IMR-90 (cell line): ENCODE measurements around the gene TRPC1. TPM values are rescaled to one million over a fixed set of nuclear protein-coding genes. Genes with fewer than 3 reads are reported as not detected.

Source experiments
- ATAC-seq: fragments of 200-7000 bp; cut with Tn5 transposase; 2 replicates; pipeline ENCODE4 v1.9.1; 2020; ENCODE audit warnings: low read depth, mild to moderate bottlenecking, moderate library complexity
- BruUV-seq: library from RNA; stranded (reverse); fragments of 400-500 nt; replicated peaks from 2 replicates; lab custom pipeline; 2021; lab: Mats Ljungman, UMichigan
- CTCF ChIA-PET: fragments of 300-600 bp; formaldehyde crosslinking; extraction: SDS; loops from one replicate; lab custom pipeline; 2021; ENCODE audit warnings: antibody characterized with exemption; lab: Yijun Ruan, JAX
- POLR2A ChIA-PET: fragments of 300-600 bp; sonication (Branson Sonifier 250); formaldehyde crosslinking; loops from one replicate; lab custom pipeline; 2022; ENCODE audit warnings: antibody characterized with exemption; ENCODE audit not compliant: unreplicated experiment; lab: Charles Lee
- DNase-seq: peaks from one replicate; pipeline ENCODE4 v3.0.0; 2013
- H2AFZ ChIP-seq: replicated peaks from 2 replicates; pipeline ENCODE3; 2013; ENCODE audit warnings: low read length, mild to moderate bottlenecking; ENCODE audit not compliant: poor library complexity
- H2AK5ac ChIP-seq: 2 replicates; pipeline ENCODE4 v1.6.1; 2013; ENCODE audit warnings: low read depth, low read length, inconsistent platforms
- H2AK9ac ChIP-seq: replicated peaks from 2 replicates; pipeline ENCODE3; 2013; ENCODE audit warnings: mild to moderate bottlenecking, low read depth, low read length, moderate library complexity; ENCODE audit not compliant: poor library complexity
- H2BK120ac ChIP-seq: 2 replicates; pipeline ENCODE4 v1.6.1; 2013; ENCODE audit warnings: low read depth, low read length, inconsistent platforms
- H2BK15ac ChIP-seq: 3 replicates; pipeline ENCODE4 v1.6.1; 2013; ENCODE audit warnings: low read depth, low read length, inconsistent platforms
- H2BK20ac ChIP-seq: 2 replicates; pipeline ENCODE4 v1.6.1; 2013; ENCODE audit warnings: low read depth, mild to moderate bottlenecking, inconsistent platforms, low read length, moderate library complexity
- H2BK5ac ChIP-seq: 2 replicates; pipeline ENCODE4 v1.6.1; 2013; ENCODE audit warnings: mild to moderate bottlenecking, low read depth, low read length, inconsistent platforms; ENCODE audit not compliant: poor library complexity, severe bottlenecking
- H3K14ac ChIP-seq: replicated peaks from 2 replicates; pipeline ENCODE4 v1.6.1; 2013; ENCODE audit warnings: low read depth, low read length, inconsistent platforms
- H3K18ac ChIP-seq: 2 replicates; pipeline ENCODE4 v1.6.1; 2013; ENCODE audit warnings: low read depth, low read length, control low read depth
- H3K23ac ChIP-seq: 2 replicates; pipeline ENCODE4 v1.6.1; 2013; ENCODE audit warnings: low read depth, low read length, inconsistent platforms
- H3K27ac ChIP-seq: 2 replicates; pipeline ENCODE4 v1.5.1; 2013; ENCODE audit warnings: mild to moderate bottlenecking, control low read depth, low read length; ENCODE audit not compliant: insufficient read depth
- H3K27me3 ChIP-seq: 2 replicates; pipeline ENCODE4 v1.6.1; 2013; ENCODE audit warnings: low read length; ENCODE audit not compliant: control insufficient read depth, insufficient read depth
- H3K36me3 ChIP-seq: 2 replicates; pipeline ENCODE4 v1.6.1; 2013; ENCODE audit warnings: low read length, mixed read lengths; ENCODE audit not compliant: control insufficient read depth, insufficient read depth
- H3K4ac ChIP-seq: 2 replicates; pipeline ENCODE4 v1.6.1; 2013; ENCODE audit warnings: low read depth, low read length, inconsistent platforms
- H3K4me1 ChIP-seq: 2 replicates; pipeline ENCODE4 v1.6.1; 2013; ENCODE audit warnings: low read length, mixed read lengths; ENCODE audit not compliant: control insufficient read depth, insufficient read depth
- H3K4me2 ChIP-seq: 2 replicates; pipeline ENCODE4 v1.6.1; 2013; ENCODE audit warnings: low read depth, mild to moderate bottlenecking, control low read depth, low read length, moderate library complexity
- H3K4me3 ChIP-seq: 2 replicates; pipeline ENCODE4 v1.5.1; 2013; ENCODE audit warnings: low read depth, mild to moderate bottlenecking, control low read depth, low read length, moderate library complexity; ENCODE audit not compliant: insufficient read depth
- H3K56ac ChIP-seq: 2 replicates; pipeline ENCODE4 v1.6.1; 2013; ENCODE audit warnings: low read length, inconsistent platforms; ENCODE audit not compliant: insufficient read depth; ENCODE audit errors: extremely low read depth
- H3K79me1 ChIP-seq, 2 experiments: 2 replicates each; pipeline ENCODE4 v1.6.1; 2013; ENCODE audit warnings: low read length in 2 of 2, inconsistent platforms in 1 of 2, low read depth in 1 of 2
- H3K9ac ChIP-seq: 2 replicates; pipeline ENCODE4 v1.6.1; 2013; ENCODE audit warnings: low read depth, low read length, control low read depth
- H3K9me1 ChIP-seq: 2 replicates; pipeline ENCODE4 v1.6.1; 2013; ENCODE audit warnings: low read length, inconsistent platforms; ENCODE audit not compliant: insufficient read depth
- H3K9me3 ChIP-seq: 2 replicates; pipeline ENCODE4 v1.6.1; 2013; ENCODE audit warnings: low read length; ENCODE audit not compliant: control insufficient read depth, insufficient read depth
- H4K20me1 ChIP-seq: 2 replicates; pipeline ENCODE4 v1.6.1; 2013; ENCODE audit warnings: low read length, inconsistent platforms; ENCODE audit not compliant: insufficient read depth
- H4K5ac ChIP-seq: 2 replicates; pipeline ENCODE4 v1.6.1; 2013; ENCODE audit warnings: mild to moderate bottlenecking, low read depth, low read length, control low read depth
- H4K8ac ChIP-seq, 2 experiments: 2 replicates each; pipeline ENCODE4 v1.6.1; 2013; ENCODE audit warnings: low read depth in 2 of 2, low read length in 2 of 2, control low read depth in 1 of 2, inconsistent platforms in 1 of 2
- H4K91ac ChIP-seq: 2 replicates; pipeline ENCODE4 v1.6.1; 2013; ENCODE audit warnings: low read depth, low read length, inconsistent platforms; ENCODE audit not compliant: insufficient read depth
- CHD1 ChIP-seq: IDR thresholded peaks from 2 replicates; pipeline ENCODE4 v1.6.1; 2012; ENCODE audit warnings: low read depth, low read length, improper control_type of control experiment
- FOS ChIP-seq: fragments of 150-350 bp; IDR thresholded peaks from 2 replicates; pipeline ENCODE4 v1.6.1; 2016; ENCODE audit warnings: low read depth, low read length
- NFE2L2 ChIP-seq: fragments of 150-350 bp; IDR thresholded peaks from 2 replicates; pipeline ENCODE4 v1.6.1; 2016; ENCODE audit warnings: low read depth, mild to moderate bottlenecking, low read length
- POLR2A ChIP-seq: IDR thresholded peaks from 2 replicates; pipeline ENCODE4 v1.6.1; 2012; ENCODE audit warnings: mild to moderate bottlenecking, low read depth, low read length
- RAD21 ChIP-seq: IDR thresholded peaks from 2 replicates; pipeline ENCODE4 v1.6.1; 2012; ENCODE audit warnings: low read length, improper control_type of control experiment
- RCOR1 ChIP-seq: IDR thresholded peaks from 2 replicates; pipeline ENCODE4 v1.6.1; 2012; ENCODE audit warnings: mild to moderate bottlenecking, low read length, improper control_type of control experiment; ENCODE audit not compliant: insufficient replicate concordance
- RFX5 ChIP-seq: IDR thresholded peaks from 2 replicates; pipeline ENCODE4 v1.8.0; 2012; ENCODE audit warnings: low read depth, mild to moderate bottlenecking, low read length, moderate library complexity
- WGBS, 2 experiments: methylation state at CpG; one replicate each; pipeline versions ENCODE4 v1.1.5 to v1.1.7; 2013; ENCODE audit warnings: missing lambda C conversion rate in 2 of 2; ENCODE audit not compliant: insufficient read length in 1 of 2; ENCODE audit errors: extremely low coverage in 2 of 2; 5-methylcytosine and 5-hydroxymethylcytosine counted together
- dilution Hi-C: fragments of 300-500 bp; cut with HindIII; formaldehyde crosslinking; loops from one replicate; pipeline ENCODE4 v1.14.3; 2018; ENCODE audit warnings: low sequenced_read_pairs; ENCODE audit not compliant: unreplicated experiment
- in situ Hi-C: fragments of 300-500 bp; cut with MboI; formaldehyde crosslinking; loops from 3 replicates; pipeline ENCODE4 v1.14.3; 2019; ENCODE audit warnings: low sequenced_read_pairs, inconsistent platforms, mixed read lengths
- intact Hi-C: fragments of 100-400 bp; cut with micrococcal nuclease; formaldehyde crosslinking; loops from 2 replicates; pipeline ENCODE4 v1.10.0; 2022
- polyA plus RNA-seq, 3 experiments: library from polyadenylated mRNA; depleted of rRNA; stranded (reverse); fragments of >200 nt; gene quantifications; 2 replicates each; pipeline ENCODE4 v1.2.3, GENCODE V29; 2012; ENCODE audit warnings: low replicate concordance in 1 of 3
- total RNA-seq: library from RNA; depleted of rRNA; stranded (reverse); fragments of >200 nt; gene quantifications from 2 replicates; pipeline ENCODE4 v1.2.3, GENCODE V29; 2012
- TF ChIP-seq, protein P1 (sequence below): conservative IDR thresholded peaks from 2 replicates; pipeline ENCODE4 v1.5.1; 2012; ENCODE audit warnings: mild to moderate bottlenecking, low read depth, low read length, improper control_type of control experiment

TRPC1 gene
- total and polyA plus RNA-seq, 2 of the 4 experiments (the other 2 are of a cell fraction), result 5.9 to 7.2 TPM

- H3K9ac ChIP-seq, result no peak overlapping the region
- no peaks in the 10 kb centered on the region for H3K9me3 ChIP-seq
- no peak overlapping the region for H4K5ac ChIP-seq
- dilution Hi-C loops, result no loop called here
- TF ChIP-seq RAD21 (no peak), RFX5 (no peak), FOS (no peak), POLR2A (no peak), CHD1 (no peak), NFE2L2 (no peak), RCOR1 (no peak)
- TF ChIP-seq, protein P1, sequence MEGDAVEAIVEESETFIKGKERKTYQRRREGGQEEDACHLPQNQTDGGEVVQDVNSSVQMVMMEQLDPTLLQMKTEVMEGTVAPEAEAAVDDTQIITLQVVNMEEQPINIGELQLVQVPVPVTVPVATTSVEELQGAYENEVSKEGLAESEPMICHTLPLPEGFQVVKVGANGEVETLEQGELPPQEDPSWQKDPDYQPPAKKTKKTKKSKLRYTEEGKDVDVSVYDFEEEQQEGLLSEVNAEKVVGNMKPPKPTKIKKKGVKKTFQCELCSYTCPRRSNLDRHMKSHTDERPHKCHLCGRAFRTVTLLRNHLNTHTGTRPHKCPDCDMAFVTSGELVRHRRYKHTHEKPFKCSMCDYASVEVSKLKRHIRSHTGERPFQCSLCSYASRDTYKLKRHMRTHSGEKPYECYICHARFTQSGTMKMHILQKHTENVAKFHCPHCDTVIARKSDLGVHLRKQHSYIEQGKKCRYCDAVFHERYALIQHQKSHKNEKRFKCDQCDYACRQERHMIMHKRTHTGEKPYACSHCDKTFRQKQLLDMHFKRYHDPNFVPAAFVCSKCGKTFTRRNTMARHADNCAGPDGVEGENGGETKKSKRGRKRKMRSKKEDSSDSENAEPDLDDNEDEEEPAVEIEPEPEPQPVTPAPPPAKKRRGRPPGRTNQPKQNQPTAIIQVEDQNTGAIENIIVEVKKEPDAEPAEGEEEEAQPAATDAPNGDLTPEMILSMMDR, result no peak
- H3K18ac ChIP-seq, result no peak overlapping the region
- no peaks in the 10 kb centered on the region for H4K20me1 ChIP-seq
- H3K4me1 ChIP-seq, result no peaks in the 10 kb centered on the region
- no peak for DNase-seq
- no peak overlapping the region for H3K4me3 ChIP-seq
- H2BK15ac ChIP-seq, result no peak overlapping the region
- no peak overlapping the region for H4K91ac ChIP-seq
- ATAC-seq, result no peak
- H3K4ac ChIP-seq, result no peak overlapping the region
- H3K4me2 ChIP-seq, result no peak overlapping the region
- H2BK5ac ChIP-seq, result no peak overlapping the region
- H2BK120ac ChIP-seq, result no peak overlapping the region
- no peak overlapping the region for H3K56ac ChIP-seq
- no peak overlapping the region for H2BK20ac ChIP-seq
- peaks cover 0 to 14% of the 10 kb centered on the region in 2 experiments; a peak in 2 of 4 replicates for H3K79me1 ChIP-seq
- H3K23ac ChIP-seq, result no peak overlapping the region
- H3K14ac ChIP-seq, result no peak overlapping the region
- no TSS peak for BruUV-seq
- POLR2A ChIA-PET, result no interaction called here
- WGBS, 2 experiments, result no CpG with 5 or more reads among the region's 2 CpGs
- H3K36me3 ChIP-seq, result no peaks in the 10 kb centered on the region
- no peaks in the 10 kb centered on the region for H3K9me1 ChIP-seq
- H3K27me3 ChIP-seq, result no peaks in the 10 kb centered on the region
- no peak overlapping the region for H4K8ac ChIP-seq
- H3K27ac ChIP-seq, result no peak overlapping the region
- in situ Hi-C loops, result no loop called here
- intact Hi-C loops, result no loop called here
- no peak overlapping the region for H2AK5ac ChIP-seq
- no peak overlapping the region for H2AFZ ChIP-seq
- no peak overlapping the region for H2AK9ac ChIP-seq
- CTCF ChIA-PET, result no interaction called here
These were observed 11.0 kb downstream of the TRPC1 start for GRCh38 chr3:142734834-142735233.
